Measurements from ENCODE around the gene RABGAP1L.

DNA sequence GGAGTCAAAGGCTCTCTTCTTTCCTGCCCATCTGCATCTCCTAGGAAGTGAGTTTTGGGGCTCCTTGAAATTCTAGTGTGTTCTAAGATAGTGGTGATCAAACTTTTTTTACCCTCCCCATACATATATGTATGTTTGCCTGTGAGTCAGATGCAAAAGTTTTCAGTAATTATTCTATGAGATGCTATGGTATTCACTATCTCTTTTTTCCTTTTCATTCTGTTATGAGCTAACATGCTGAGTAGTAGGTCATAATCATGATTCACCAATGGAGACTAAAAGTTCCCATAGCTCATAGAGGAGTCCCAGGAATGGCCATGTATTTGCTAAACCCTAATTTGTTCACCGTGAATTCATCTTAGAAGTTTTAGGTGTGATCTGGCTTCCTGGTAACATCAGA is 424.0 kb downstream of the RABGAP1L start:
- TF ChIP-seq, protein P1, sequence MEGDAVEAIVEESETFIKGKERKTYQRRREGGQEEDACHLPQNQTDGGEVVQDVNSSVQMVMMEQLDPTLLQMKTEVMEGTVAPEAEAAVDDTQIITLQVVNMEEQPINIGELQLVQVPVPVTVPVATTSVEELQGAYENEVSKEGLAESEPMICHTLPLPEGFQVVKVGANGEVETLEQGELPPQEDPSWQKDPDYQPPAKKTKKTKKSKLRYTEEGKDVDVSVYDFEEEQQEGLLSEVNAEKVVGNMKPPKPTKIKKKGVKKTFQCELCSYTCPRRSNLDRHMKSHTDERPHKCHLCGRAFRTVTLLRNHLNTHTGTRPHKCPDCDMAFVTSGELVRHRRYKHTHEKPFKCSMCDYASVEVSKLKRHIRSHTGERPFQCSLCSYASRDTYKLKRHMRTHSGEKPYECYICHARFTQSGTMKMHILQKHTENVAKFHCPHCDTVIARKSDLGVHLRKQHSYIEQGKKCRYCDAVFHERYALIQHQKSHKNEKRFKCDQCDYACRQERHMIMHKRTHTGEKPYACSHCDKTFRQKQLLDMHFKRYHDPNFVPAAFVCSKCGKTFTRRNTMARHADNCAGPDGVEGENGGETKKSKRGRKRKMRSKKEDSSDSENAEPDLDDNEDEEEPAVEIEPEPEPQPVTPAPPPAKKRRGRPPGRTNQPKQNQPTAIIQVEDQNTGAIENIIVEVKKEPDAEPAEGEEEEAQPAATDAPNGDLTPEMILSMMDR (IDR thresholded peaks at IDR 0.05), result no peak
- TF ChIP-seq POLR2A (IDR thresholded peaks at IDR 0.05), result no peak
